ENCODE data around the gene PRR4. TPM values are rescaled to one million over a fixed set of nuclear protein-coding genes. Genes with fewer than 3 reads are reported as not detected.

Gene PRR4
- total RNA-seq, 1 donor from 2014 or later, result 1.7 TPM

GRCh38 chr12:10807186-10807585, 42.1 kb downstream of the PRR4 start, which contains the start of gene TAS2R8:
Gene TAS2R8, minus strand, starts transcription at chr12:10807286. Its CDS starts 306 bp downstream, at chr12:10806980.
- no peak for DNase-seq
- no peaks in the 10 kb centered on the region for H3K9me3 ChIP-seq
- no peak within 1 kb of the TSS for H3K27ac ChIP-seq
- H3K36me3 ChIP-seq, result no peaks in the 10 kb centered on the region
- intact Hi-C loops (cut with DNase I), result no loop called here
- H3K4me3 ChIP-seq, result no peak within 1 kb of the TSS
- H3K4me1 ChIP-seq, result no peaks in the 10 kb centered on the region
- H3K27me3 ChIP-seq (ENCODE audit: low read depth), result no peaks in the 10 kb centered on the region
- no peak for TF ChIP-seq CTCF (IDR thresholded peaks at IDR 0.05)
- no peak for ATAC-seq

GRCh38 chr12:10802587-10802986, 46.7 kb downstream of the PRR4 start, which contains the start of gene TAS2R7:
Gene TAS2R7, minus strand, starts transcription at chr12:10802627. Its CDS starts 57 bp downstream, at chr12:10802570.
- Histone ChIP-seq H3K36me3 (no peaks in the 10 kb centered on the region), H3K27ac (no peak within 1 kb of the TSS), H3K27me3 (ENCODE audit: low read depth) (no peaks in the 10 kb centered on the region), H3K9me3 (no peaks in the 10 kb centered on the region), H3K4me3 (no peak within 1 kb of the TSS), H3K4me1 (no peaks in the 10 kb centered on the region)
- no peak for TF ChIP-seq CTCF (IDR thresholded peaks at IDR 0.05)
- ATAC-seq, result no peak
- no peak for DNase-seq
- intact Hi-C loops (cut with DNase I), result no loop called here

- ATAC-seq, result no peak
- no peak overlapping the region for H3K4me3 ChIP-seq
- no peaks in the 10 kb centered on the region for H3K27me3 ChIP-seq (ENCODE audit: low read depth)
- H3K36me3 ChIP-seq, result no peaks in the 10 kb centered on the region
- H3K4me1 ChIP-seq, result no peaks in the 10 kb centered on the region
- H3K9me3 ChIP-seq, result no peaks in the 10 kb centered on the region
- intact Hi-C loops (cut with DNase I), result no loop called here
- no peak for TF ChIP-seq CTCF (IDR thresholded peaks at IDR 0.05)
- no peak overlapping the region for H3K27ac ChIP-seq
- no peak for DNase-seq
These were observed 47.5 kb downstream of the PRR4 start for GRCh38 chr12:10801741-10802140.

Other genes with a start within 250 kb of the PRR4 start
- gene MAGOHB, start 235.9 kb downstream of the PRR4 start, total RNA-seq, result 19.7 TPM
- 0.53 TPM for gene STYK1, start 175.4 kb downstream of the PRR4 start, total RNA-seq
- 278 TPM for gene YBX3, start 126.2 kb downstream of the PRR4 start, total RNA-seq
- gene TAS2R7, start 46.8 kb downstream of the PRR4 start, total RNA-seq, result not detected
- not detected for gene TAS2R8, start 42.2 kb downstream of the PRR4 start, total RNA-seq
- gene TAS2R9, start 39.3 kb downstream of the PRR4 start, total RNA-seq, result not detected
- 0.35 TPM for gene TAS2R10, start 23.1 kb downstream of the PRR4 start, total RNA-seq
- 13.9 TPM for gene PRH1, start 34.8 kb upstream of the PRR4 start, total RNA-seq
- 0.92 TPM for gene TAS2R13, start 60.1 kb upstream of the PRR4 start, total RNA-seq
- not detected for gene PRH2, start 79.8 kb upstream of the PRR4 start, total RNA-seq
- 1.2 TPM for gene TAS2R14, start 89.8 kb upstream of the PRR4 start, total RNA-seq
- 0.50 TPM for gene TAS2R50, start 137.4 kb upstream of the PRR4 start, total RNA-seq
- 1.3 TPM for gene TAS2R20, start 148.8 kb upstream of the PRR4 start, total RNA-seq
- gene TAS2R19, start 173.1 kb upstream of the PRR4 start, total RNA-seq, result 2.8 TPM
- 1.9 TPM for gene TAS2R31, start 181.9 kb upstream of the PRR4 start, total RNA-seq
- 1.7 TPM for gene TAS2R46, start 212.8 kb upstream of the PRR4 start, total RNA-seq
- not detected for gene TAS2R43, start 242.8 kb upstream of the PRR4 start, total RNA-seq

All from lower lobe of right lung (tissue), 2 donors.